Adrenal gland (tissue), 12 donors: ENCODE results near the gene TUBA8. TPM values are rescaled to one million over a fixed set of nuclear protein-coding genes. Genes with fewer than 3 reads are reported as not detected.

ENCODE experiments used
- DNase-seq, 7 donors: peaks; one replicate each; pipeline ENCODE4 v3.0.0-alpha.2; 2019 to 2020
- H3K27ac ChIP-seq, 5 donors: fragments of 200-600 bp; sonication (generic) in 4 of 5; 1 replicate in 3 of 5; 2 replicates in 2 of 5; pipeline versions ENCODE4 v1.5.1 to v1.8.0; 2016 to 2020; ENCODE audit warnings: mild to moderate bottlenecking in 1 of 5
- H3K27me3 ChIP-seq: fragments of 200-600 bp; 2 replicates; pipeline ENCODE4 v1.8.0; 2021
- H3K36me3 ChIP-seq, 2 donors: fragments of 200-600 bp; replicated peaks in 1 of 2; 1 replicate in 1 of 2; 2 replicates in 1 of 2; pipeline versions ENCODE4 v1.5.1 to v1.8.0; 2018 to 2022
- H3K4me1 ChIP-seq, 2 donors: fragments of 200-600 bp; replicated peaks in 1 of 2; 1 replicate in 1 of 2; 2 replicates in 1 of 2; pipeline versions ENCODE4 v1.5.1 to v1.8.0; 2018 to 2021
- H3K4me3 ChIP-seq, 4 donors: fragments of 200-600 bp; sonication (generic) in 3 of 4; one replicate each; pipeline ENCODE4 v1.5.1; 2016 to 2018
- H3K9me3 ChIP-seq, 3 donors: fragments of 200-600 bp; sonication (generic) in 1 of 3; replicated peaks in 1 of 3; 1 replicate in 2 of 3; 2 replicates in 1 of 3; pipeline versions ENCODE4 v1.5.1 to v1.8.0; 2016 to 2021
- CTCF ChIP-seq, 6 experiments: fragments of 450-650 bp in 4 of 6; fragments of 200-600 bp in 2 of 6; sonication (generic) in 1 of 6; IDR thresholded peaks; 1 replicate in 5 of 6; 2 replicates in 1 of 6; pipeline versions ENCODE4 v1.5.1 to v1.8.0; 2016 to 2021; ENCODE audit warnings: antibody characterized with exemption in 6 of 6, mild to moderate bottlenecking in 2 of 6, moderate library complexity in 1 of 6
- POLR2A ChIP-seq, 2 donors: fragments of 450-650 bp; IDR thresholded peaks; one replicate each; pipeline ENCODE4 v1.6.1; 2017; ENCODE audit warnings: antibody characterized with exemption in 2 of 2, mild to moderate bottlenecking in 2 of 2, moderate library complexity in 1 of 2
- WGBS, 4 donors: extraction: QIAGEN DNeasy Blood & Tissue Kit in 2 of 4; methylation state at CpG; one replicate each; pipeline versions ENCODE4 v1.1.5 to v1.1.7; 2013 to 2017; 5-methylcytosine and 5-hydroxymethylcytosine counted together
- intact Hi-C, 2 donors: fragments of 100-400 bp; cut with DNase I; formaldehyde crosslinking; loops; one replicate each; pipeline versions ENCODE4 v1.14.1 to v1.15.0; 2022 to 2023
- polyA plus RNA-seq, 3 donors: library from polyadenylated mRNA; stranded (reverse); fragments of 200-250 nt in 2 of 3; fragments of 350-450 nt in 1 of 3; fragmentation: Illumina TruSeq in 1 of 3; extraction: RNeasy Lipid Tissue Mini Kit (QIAGEN cat#74804) in 1 of 3; gene quantifications; one replicate each; pipeline ENCODE4 v1.2.3, GENCODE V29; 2013 to 2014
- total RNA-seq, 9 donors: library from RNA; depleted of rRNA in 4 of 9; stranded (reverse); fragments of >200 nt in 4 of 9; fragments of 120-200 nt in 1 of 9; fragmentation: NEBNext Ultra II Directional in 1 of 9; extraction: Animal tissue kit (Norgen Biotek cat#: 25700) in 1 of 9; gene quantifications; one replicate each; pipeline versions ENCODE4 v1.1.0 to v1.2.4, GENCODE V29; 2013 to 2023
- donor health status: healthy with polysubstance abuse.
- donor health status: Bipolar disorder and iron deficiency.
- donor health status: DM: yes; HTN: yes; CAD: no.
- donor health status: DM: no; HTN: no; CAD: no.
- donor health status: DM: no; HTN: no; CAD: no.
- donor health status: DM: yes; HTN: yes; CAD: no.

The TUBA8 gene
- total and polyA plus RNA-seq, 12 donors, result 0.65 to 4.3 (median 1.8) TPM

GRCh38 chr22:18115906-18116371, 5.3 kb downstream of the TUBA8 start:
- no peaks in the 10 kb centered on the region for H3K27me3 ChIP-seq
- 72 to 90% (median 83%) methylated on average over 5 to 8 of the region's 8 CpGs for WGBS, 4 donors
- no peaks in the 10 kb centered on the region for H3K9me3 ChIP-seq
- H3K4me1 ChIP-seq, result peaks cover 2 to 11% of the 10 kb centered on the region in 2 donors
- H3K36me3 ChIP-seq, result no peaks in the 10 kb centered on the region
- DNase-seq, result peak in 1 of 7 donors; percentile 9
- H3K4me3 ChIP-seq, result no peak overlapping the region
- TF ChIP-seq CTCF (IDR thresholded peaks at IDR 0.05) (no peak), POLR2A (IDR thresholded peaks at IDR 0.05) (no peak)
- no peak overlapping the region for H3K27ac ChIP-seq
- intact Hi-C loops, result no loop called here

- H3K27ac ChIP-seq, result no peak overlapping the region
- no peaks in the 10 kb centered on the region for H3K36me3 ChIP-seq
- H3K27me3 ChIP-seq, result no peaks in the 10 kb centered on the region
- WGBS, 4 donors, result 86 to 96% (median 93%) methylated on average over 14 to 15 of the region's 15 CpGs
- no peak overlapping the region for H3K4me3 ChIP-seq
- TF ChIP-seq CTCF (IDR thresholded peaks at IDR 0.05) (no peak), POLR2A (IDR thresholded peaks at IDR 0.05) (no peak)
- no peak for DNase-seq
- intact Hi-C loops, result no loop called here
- H3K9me3 ChIP-seq, result no peaks in the 10 kb centered on the region
- peaks cover 0 to 9% of the 10 kb centered on the region in 2 donors for H3K4me1 ChIP-seq
Observed at GRCh38 chr22:18116634-18117033, 6.0 kb downstream of the TUBA8 start.

GRCh38 chr22:18118345-18118915, 7.8 kb downstream of the TUBA8 start:
- H3K27ac ChIP-seq, result no peak overlapping the region
- no peaks in the 10 kb centered on the region for H3K36me3 ChIP-seq
- no peak for DNase-seq
- no peak overlapping the region for H3K4me3 ChIP-seq
- intact Hi-C loops, result no loop called here
- no peak for TF ChIP-seq POLR2A (IDR thresholded peaks at IDR 0.05)
- no peak for TF ChIP-seq CTCF (IDR thresholded peaks at IDR 0.05)
- H3K9me3 ChIP-seq, result no peaks in the 10 kb centered on the region
- H3K4me1 ChIP-seq, result peaks cover 0 to 9% of the 10 kb centered on the region in 2 donors
- WGBS, 4 donors, result 87 to 94% (median 90%) methylated on average over 9 of the region's 9 CpGs
- no peaks in the 10 kb centered on the region for H3K27me3 ChIP-seq

GRCh38 chr22:18119409-18120110, 9.0 kb downstream of the TUBA8 start:
- H3K27me3 ChIP-seq, result no peaks in the 10 kb centered on the region
- DNase-seq, result peak in 1 of 7 donors; percentile 31
- H3K9me3 ChIP-seq, result no peaks in the 10 kb centered on the region
- TF ChIP-seq CTCF (IDR thresholded peaks at IDR 0.05), result no peak
- TF ChIP-seq POLR2A (IDR thresholded peaks at IDR 0.05), result no peak
- no peak overlapping the region for H3K27ac ChIP-seq
- peaks cover 0 to 3% of the 10 kb centered on the region in 2 donors for H3K4me1 ChIP-seq
- no peak overlapping the region for H3K4me3 ChIP-seq
- WGBS, 4 donors, result 68 to 80% (median 80%) methylated on average over 16 to 18 of the region's 18 CpGs
- H3K36me3 ChIP-seq, result no peaks in the 10 kb centered on the region
- intact Hi-C loops, result no loop called here
